GM18526 (cell line): ENCODE data around the gene ZNF536.

Experiments used
- POLR2A ChIP-seq: IDR thresholded peaks from 3 replicates; pipeline ENCODE4 v1.6.1; 2011; ENCODE audit not compliant: insufficient read length; ENCODE audit errors: extremely low read depth

ZNF536 gene

DNA sequence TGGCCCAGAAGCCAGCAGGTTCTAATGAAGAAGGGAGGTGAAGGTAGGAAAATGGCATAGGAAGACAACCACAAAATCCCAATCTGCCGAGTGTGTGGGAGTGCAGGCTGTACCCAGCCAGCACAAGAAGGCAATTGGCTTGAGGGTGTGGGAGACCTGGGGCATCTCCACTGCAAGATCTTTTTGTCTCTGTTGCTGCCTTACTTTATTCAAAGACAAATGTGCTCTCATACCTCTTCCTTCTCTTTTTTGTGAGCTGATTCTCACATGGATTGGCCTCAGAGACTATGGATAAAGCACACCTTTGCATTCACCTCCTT is 183.6 kb downstream of the ZNF536 start:
- TF ChIP-seq POLR2A, result no peak

DNA sequence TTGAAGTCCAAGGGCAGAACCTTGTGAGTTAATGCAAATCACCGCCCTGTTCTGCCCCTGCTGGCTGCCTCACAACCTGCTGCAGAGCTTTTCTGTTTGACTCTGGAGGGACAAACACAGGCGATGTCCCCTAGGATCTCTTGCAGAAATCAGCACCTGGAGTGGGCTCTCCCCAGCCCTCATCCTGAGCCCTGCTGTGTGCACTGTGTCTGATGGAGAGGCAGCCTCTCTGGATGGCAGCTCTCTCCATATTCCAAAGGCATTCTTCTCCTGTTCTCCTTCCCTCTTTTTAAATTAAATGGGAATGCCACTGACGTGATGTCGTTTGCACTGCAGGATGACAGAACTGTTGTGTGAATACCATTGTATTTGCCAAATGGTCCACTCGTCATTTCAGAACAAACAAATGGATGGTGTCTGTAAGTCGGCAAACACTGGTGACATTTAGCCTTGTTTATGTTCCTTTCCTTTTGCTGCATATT is 184.1 kb downstream of the ZNF536 start:
- no peak for TF ChIP-seq POLR2A

DNA sequence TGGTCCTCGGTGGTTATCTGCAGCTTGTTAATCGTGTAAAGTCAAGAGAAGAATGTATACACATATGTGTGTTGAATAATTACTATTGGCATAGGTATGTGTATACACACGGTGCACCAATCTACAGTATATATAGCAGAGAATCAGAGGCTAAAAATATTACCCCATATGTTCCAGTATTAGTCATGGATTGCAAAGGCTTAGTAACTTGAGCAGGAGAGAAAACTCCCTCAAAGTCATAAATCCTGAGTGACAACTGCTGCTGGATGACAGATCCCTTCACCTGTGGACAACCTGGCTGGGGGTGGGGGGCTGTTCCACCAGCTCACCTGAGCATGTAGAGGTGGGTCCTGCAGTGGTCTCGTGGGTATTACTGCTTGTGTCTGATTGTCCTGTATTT is 185.0 kb downstream of the ZNF536 start:
- TF ChIP-seq POLR2A, result no peak

GRCh38 chr19:30557927-30558557 is 185.9 kb downstream of the ZNF536 start:
- TF ChIP-seq POLR2A, result no peak

DNA sequence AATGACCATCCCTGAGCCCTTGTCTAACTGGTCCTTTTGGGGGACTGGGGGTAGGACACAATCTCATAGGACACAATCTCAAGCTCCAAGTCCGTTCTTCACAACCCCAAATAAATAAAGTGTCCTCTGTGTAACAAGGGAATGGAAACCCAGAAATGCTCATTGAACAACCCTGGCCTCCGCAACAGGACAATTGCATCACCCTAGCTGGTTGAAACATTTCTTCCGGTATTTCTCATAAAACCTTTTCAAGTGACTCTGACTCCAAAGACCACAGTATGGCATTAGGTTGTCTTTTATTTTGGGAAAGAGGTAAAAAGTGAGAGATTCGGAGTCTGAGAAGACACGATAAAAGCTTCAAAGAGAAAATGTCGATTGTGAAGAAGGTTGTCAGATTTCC is 186.6 kb downstream of the ZNF536 start:
- TF ChIP-seq POLR2A, result no peak

- TF ChIP-seq POLR2A, result no peak
Observed at GRCh38 chr19:30559446-30559845, 187.3 kb downstream of the ZNF536 start.

DNA sequence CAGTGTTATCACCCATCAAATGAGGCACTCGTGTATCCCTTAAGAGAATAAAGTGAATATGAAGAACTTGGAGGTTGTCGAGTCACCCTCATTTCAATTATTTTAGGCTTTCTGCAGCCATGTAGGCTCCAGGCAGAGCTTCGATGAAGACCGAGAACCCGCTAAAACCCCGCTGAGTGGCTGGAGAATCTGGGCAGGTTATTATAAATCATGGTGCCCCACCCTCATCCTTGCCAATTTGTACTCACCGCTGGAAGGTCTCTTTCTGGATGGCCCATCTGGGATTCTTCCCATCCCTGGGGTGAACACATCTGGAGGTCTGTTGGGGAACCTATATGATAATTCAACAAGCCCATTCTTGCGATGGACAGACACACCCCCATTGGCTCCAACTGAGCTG is 190.8 kb downstream of the ZNF536 start:
- no peak for TF ChIP-seq POLR2A

DNA sequence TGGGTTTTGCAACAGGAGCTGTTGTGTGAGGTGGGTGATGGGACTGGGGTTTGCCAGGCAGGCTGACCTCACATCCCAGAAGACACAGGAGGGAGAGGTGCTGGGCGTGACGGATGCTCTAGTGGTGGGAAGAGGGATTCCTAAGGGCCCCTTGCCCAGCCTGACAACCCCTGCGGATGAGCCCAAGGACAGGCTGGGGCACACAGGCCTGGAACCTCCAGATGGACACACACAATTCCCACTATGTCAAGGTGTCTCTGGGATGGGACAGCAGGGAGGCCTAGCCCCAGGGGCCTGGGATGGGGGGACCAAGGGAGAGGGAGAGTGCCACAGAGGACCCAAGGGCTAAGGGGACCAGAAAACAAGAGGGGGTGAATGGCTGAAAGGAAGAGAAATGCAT is 191.5 kb downstream of the ZNF536 start:
- no peak for TF ChIP-seq POLR2A

DNA sequence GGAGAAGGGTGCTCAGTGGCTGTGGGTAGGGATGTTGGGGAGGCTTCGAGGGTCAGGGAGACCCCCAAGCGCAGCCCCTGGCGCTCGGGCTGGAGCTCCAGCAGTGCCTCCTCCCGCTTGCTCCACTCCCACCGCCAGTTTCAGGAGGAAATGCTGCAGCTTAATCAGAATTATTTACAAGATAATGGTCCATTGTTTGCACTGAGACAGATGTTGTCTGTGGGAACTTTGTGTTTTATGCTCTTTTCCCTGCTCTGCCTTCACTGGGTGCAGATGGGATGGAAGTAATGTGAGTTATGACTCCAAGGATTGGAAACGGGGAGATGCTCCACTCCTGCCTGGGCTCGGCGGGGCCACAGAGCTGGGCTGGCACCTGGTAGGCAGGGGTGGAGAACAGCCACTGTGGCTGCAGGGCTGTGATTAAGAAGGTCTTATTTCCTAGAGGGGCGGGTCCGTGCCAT is 192.4 kb downstream of the ZNF536 start:
- TF ChIP-seq POLR2A, result no peak

DNA sequence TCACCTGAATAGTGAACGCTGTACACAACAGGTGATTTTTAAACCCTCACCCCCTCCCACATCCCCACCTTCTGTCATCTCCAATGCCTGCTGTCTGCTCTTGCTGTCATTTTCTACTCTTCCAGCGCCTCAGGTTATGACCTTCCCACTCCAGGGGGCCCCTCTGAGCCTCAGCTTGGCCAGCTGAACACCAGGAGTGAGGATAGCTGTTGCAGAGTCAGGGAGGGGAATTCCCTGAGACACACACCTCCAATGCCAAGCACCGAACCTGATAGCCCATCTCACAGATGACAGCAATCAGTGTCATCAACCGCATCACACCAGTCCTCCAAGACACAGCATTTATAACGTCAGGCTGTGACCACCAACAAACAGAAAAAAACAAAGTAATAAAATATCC is 193.5 kb downstream of the ZNF536 start:
- TF ChIP-seq POLR2A, result no peak

- TF ChIP-seq POLR2A, result no peak
Observed at GRCh38 chr19:30566681-30567420, 194.7 kb downstream of the ZNF536 start.

DNA sequence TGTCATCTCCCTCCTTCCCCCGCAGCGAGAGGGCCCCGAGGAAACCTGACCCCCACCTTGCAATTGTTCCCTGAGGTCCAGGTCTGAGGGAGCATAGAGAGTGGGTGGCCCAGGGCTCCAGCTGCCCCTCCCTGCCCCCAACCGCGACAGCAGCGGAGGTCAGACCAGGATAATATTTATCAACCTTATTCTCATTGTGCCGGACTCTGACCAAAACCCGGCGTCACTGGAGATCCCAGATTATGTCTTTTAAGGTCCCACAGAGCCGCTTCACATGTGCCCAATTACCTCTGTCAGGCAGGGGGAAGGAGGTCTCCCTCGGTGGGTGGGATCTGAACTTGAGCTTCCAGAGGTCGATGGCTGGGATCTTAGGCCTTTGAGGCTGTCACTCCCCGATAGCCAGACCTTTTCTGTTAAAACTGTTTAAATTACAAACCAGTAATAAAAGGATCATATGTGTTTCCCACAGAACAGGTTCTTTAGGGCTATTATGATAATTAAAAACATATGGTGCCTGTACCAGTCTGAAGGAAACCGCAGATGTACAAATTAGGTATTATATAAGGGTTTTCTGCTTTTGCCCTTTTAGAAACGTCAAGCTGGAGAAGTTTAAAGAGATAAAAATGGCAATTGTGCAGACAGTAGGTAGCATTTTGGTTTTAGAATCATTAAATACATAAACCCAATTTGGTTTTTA is 195.5 kb downstream of the ZNF536 start:
- no peak for TF ChIP-seq POLR2A

- TF ChIP-seq POLR2A, result no peak
Observed at GRCh38 chr19:30570194-30570593, 198.0 kb downstream of the ZNF536 start.

DNA sequence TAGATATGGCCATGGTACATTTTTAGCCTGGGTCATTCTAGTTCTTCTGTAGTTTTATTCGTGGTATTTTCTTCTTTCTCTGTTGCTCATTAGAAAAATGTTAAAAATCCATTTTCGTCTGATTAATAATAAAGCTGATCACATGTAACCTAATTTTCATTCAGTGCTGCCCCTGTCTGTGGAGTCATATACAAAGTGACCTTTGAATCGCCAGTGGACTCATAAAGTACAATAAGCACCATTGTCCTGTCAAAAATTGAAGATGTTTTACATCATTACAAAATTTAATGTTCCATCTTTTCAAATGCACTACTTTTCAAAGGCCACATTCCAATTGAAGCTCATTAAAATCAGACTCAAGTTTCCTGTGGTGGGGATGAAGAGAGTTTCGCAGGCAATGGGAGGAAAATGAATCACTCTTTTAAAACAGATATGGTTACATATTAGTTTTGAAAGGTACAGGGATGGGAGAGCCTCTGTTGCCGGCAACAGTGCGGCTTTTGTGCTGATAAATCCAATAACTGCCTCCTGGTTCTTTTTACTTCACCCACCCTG is 205.4 kb downstream of the ZNF536 start:
- TF ChIP-seq POLR2A, result no peak

GRCh38 chr19:30579419-30579818 is 207.2 kb downstream of the ZNF536 start:
- TF ChIP-seq POLR2A, result no peak

DNA sequence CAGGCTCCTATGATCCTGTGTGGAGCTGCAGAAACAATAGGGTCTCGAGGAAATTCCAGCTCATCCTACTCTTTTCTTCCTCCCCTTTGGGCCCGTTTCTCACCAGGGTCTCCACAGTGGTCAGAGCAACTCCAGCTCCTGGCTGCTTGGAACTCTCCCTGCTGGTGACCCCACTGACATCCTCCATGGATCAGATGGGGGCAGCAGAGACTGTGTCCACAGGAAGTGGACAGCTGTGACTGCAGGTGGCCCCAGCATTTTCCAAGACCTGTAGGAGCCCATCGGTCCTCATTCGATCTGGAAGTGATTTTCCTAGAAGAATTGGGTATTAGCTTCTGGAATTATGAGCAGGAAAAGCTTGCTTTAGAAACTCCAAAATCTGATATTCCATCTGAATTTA is 208.5 kb downstream of the ZNF536 start:
- no peak for TF ChIP-seq POLR2A

- TF ChIP-seq POLR2A, result no peak
Observed at GRCh38 chr19:30584090-30584489, 211.9 kb downstream of the ZNF536 start.

DNA sequence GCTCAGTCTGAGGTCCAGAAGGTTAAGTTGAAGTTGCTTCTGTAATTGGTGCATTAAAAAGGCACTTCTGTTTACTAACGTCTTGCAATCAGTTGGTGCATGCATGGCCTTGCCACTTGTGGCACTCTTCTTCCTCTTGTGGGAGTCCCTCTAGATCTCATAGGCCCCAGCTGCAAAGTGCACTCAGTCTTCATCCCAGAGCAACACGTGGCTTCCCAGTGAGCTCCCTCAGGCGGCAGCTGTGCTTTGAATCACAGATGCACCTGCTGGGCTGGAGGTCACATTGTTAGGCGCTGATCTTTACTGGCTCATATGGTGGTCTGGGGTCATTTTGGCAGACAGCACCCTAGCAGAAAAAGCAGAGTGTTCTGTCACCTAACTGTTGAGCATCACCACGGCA is 215.7 kb downstream of the ZNF536 start:
- TF ChIP-seq POLR2A, result no peak
